HG02970 (cell line): ENCODE measurements around the gene FOLR3.
"Not testable (repeated sequence)": the region's sequence is repeated elsewhere in the genome, so short reads cannot be mapped to it uniquely, and the experiment has no call there.

ENCODE experiments used
- ATAC-seq: cut with Tn5 transposase; IDR thresholded peaks from one replicate; pipeline ENCODE4 v1.9.1; 2021; ENCODE audit warnings: mild to moderate bottlenecking, moderate library complexity, moderate number of reproducible peaks; ENCODE audit not compliant: unreplicated experiment, low FRiP score

Gene FOLR3

GRCh38 chr11:72135473-72135872, at the start of gene FOLR3:
Gene FOLR3 (plus strand): TSS chr11:72135725. CDS start chr11:72135953, 228 bp downstream.
- not testable (repeated sequence) for ATAC-seq

- ATAC-seq: no peak
Measured at GRCh38 chr11:72088076-72088808, 47.3 kb upstream of the FOLR3 start.

GRCh38 chr11:72091292-72091691, 44.2 kb upstream of the FOLR3 start:
- no peak for ATAC-seq

DNA sequence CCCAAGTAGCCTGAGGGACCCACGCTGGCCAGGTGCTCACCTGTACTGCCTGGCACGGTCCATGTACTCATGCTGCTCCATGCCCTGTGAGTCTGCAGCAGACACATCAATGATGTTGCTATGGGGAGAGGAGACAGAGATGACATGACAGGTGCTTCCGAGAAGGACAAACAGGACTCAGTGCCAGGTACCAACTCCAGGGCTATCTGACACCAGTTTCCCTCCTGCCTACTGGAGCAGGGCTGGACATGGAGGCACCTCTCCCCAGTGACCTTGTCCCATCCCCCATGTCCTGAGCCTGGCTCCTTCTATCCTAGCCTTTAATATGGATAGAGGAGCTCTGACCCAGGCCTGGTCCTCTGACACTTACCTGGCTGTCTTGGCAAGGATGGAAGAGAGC, 36.8 kb upstream of the FOLR3 start:
- no peak for ATAC-seq

GRCh38 chr11:72100009-72100408, 35.5 kb upstream of the FOLR3 start:
- ATAC-seq: no peak

DNA sequence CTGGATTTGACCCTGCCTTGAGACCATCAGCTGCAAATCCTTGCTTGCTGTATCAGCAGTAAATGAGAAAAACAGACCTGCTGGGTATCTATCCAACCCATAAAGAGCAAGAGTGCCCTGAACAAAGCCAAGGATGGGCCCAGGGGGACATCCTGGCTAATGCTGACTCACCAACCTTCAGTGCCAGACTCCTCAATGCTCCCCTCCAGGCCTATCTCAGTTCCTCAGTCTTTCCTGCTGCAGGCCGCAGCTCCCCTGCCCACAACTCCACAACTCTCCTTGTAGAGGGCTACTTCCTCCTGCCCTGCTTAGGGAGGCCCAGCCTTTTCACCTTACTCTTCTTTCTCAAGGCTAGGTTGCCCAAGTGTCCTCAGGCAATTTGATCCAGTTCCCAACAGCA, 35.1 kb upstream of the FOLR3 start:
- no peak for ATAC-seq

DNA sequence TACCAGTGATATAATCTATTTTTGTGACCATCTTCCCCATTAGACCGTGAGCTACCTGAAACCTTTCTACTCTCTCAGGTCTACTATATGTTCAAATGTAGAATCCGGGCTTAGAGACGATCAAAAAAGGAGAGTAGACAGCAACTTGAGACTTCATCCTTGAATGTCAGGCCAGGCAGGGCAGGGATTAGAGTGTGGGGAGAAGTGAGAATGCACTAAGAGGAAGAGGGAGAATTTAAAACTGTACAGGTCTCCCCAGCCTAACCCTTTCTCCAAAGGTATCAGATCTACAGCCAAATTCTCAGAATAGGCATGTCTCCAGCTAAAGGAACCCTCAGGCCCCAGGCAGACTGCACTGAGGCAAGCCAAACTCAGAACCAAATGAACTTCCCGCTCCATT, 33.4 kb upstream of the FOLR3 start:
- ATAC-seq: no peak

- ATAC-seq: peak; percentile 11
Measured at GRCh38 chr11:72102631-72102945, 32.9 kb upstream of the FOLR3 start.

DNA sequence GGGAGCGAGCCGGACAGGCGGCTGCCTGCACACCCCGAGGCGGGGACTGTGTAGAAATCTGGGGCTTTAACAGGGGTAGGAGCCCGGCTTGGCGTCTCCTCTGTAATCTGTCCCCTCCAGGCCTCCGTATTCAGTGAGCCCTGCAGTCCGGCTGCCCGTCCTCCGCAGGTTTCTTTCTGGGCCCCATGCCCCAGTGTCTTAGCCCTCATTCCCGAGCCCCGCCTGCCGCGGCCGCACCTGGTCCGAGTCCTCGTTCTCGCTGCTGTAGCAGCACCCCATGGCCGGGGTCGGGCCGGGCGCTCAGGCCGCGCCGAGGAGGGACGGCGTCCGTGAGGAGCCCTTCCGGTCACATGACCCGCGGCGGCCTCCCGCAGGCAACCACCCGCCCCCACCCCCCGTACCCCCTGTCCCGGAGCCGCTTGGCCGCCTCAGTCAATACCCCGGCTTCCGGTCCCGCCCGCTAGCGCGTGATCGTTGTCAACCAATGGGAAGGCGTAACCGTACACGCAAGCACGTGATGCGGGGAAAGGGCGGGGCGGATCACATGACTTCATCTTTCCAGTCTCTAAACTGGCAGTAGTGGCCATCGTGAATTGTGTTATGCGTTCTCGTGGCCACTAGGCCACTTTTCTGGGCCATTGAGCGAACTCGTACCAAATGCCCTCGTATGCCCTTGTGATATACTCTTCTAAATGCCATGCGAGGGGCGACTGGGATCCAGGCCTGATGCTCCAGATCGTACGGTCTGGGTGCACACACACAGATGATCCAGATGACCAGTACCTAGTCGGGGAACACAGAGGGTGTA, 32.4 kb upstream of the FOLR3 start, which contains the start of gene LAMTOR1:
LAMTOR1 (minus strand) TSS at position 352 of the 808 bp plus-strand sequence; CDS start at position 279, 73 bp downstream.
- peak; percentile 83 for ATAC-seq

DNA sequence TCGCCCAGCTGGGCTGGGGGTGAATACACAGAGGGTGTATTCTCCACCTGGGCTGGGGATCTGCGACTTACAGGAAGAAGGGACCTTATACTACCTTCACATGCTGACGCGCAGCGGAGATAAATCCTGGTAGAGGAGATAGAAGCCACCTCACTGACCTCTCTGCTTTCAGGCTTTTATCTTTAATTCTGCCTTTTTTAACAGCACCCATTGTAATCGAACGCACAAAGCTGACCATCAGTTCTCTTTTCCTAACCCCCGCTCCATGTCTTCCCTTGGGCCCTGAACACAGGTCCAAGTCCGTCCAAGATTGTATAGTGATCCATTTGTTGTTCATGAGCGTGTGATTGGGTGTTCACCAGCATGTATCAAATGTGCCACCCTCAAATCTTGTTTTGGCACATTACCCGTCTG, 31.8 kb upstream of the FOLR3 start:
- ATAC-seq: no peak

DNA sequence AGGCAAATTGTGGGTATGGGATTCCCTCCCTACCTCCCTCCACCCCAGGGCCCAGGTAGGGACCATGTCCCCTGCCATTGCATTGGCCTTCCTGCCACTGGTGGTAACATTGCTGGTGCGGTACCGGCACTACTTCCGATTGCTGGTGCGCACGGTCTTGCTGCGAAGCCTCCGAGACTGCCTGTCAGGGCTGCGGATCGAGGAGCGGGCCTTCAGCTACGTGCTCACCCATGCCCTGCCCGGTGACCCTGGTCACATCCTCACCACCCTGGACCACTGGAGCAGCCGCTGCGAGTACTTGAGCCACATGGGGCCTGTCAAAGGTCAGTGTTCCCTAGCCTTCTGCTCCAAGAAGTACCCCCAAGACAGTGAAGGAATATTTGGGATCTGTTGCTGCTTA, 29.6 kb upstream of the FOLR3 start, which contains the start of gene TOMT:
TOMT (plus strand) TSS at position 37 of the 400 bp plus-strand sequence; CDS start at position 65, 28 bp downstream.
- no peak for ATAC-seq

GRCh38 chr11:72111300-72112142, 24.0 kb upstream of the FOLR3 start:
- ATAC-seq: no peak

DNA sequence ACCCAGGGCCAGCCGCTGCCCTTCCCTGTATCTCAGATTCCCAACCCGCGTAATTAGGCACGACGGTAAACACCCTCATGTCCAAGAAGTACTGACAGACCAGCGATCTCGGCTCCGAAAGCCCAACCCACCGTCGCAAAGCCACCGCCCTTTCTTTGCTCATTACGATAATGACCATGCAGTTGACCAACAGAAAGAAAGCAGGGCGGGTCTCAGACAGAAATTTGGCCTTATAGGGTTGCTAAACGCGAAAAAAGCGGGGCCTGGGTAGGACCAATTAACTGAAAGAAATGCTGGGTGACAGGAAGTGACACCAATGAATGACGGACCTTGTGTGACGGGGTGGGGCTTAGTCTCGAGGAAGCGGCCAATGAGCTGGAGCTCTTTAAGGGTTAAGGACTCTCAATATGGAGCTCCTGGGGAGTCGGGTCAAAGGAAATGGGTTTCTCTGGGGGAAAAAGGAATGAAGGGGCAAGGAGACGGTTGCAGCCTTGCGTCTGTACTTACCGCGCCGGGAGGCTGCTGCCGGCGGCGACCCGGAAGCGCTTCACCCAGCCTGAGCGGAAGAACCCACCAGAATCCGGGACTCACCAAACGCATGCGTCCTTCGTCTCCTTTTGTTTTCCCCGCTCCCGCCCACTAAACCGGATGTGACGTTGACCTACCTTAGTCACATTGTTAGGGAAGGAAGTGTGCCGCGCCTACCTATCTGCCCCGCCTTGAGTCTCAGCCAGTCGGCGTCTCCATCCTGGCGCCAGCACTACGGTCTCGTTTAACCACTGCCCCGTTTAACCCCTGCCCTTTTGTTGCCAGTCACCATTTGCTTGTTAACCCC, 23.2 kb upstream of the FOLR3 start, which contains the start of gene ANAPC15:
ANAPC15 (minus strand) TSS at position 553 of the 835 bp plus-strand sequence. CDS start 1,419 bp downstream, outside the sequence.
- peak; percentile 87 for ATAC-seq

GRCh38 chr11:72112978-72113808, 22.3 kb upstream of the FOLR3 start:
- ATAC-seq: no peak

DNA sequence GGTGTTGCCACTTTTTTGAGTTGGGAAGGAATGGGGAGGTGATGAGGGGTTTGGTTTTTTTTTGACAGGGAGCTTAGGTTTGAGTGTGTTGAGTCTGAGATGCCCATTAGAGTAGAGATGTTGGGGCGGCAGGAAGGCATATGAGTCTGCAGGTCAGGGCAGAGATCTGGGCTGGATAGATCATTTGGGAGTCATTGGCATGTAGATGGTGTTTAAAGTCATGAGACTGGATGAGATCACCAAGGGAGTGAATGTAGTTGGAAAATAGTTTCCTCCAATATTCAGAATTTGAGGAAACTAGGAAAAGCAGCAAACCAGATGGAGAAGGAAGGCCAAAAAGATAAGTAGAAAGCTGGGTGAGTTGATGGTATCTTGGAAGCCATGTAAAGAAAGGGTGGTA, 21.0 kb upstream of the FOLR3 start:
- ATAC-seq: no peak

DNA sequence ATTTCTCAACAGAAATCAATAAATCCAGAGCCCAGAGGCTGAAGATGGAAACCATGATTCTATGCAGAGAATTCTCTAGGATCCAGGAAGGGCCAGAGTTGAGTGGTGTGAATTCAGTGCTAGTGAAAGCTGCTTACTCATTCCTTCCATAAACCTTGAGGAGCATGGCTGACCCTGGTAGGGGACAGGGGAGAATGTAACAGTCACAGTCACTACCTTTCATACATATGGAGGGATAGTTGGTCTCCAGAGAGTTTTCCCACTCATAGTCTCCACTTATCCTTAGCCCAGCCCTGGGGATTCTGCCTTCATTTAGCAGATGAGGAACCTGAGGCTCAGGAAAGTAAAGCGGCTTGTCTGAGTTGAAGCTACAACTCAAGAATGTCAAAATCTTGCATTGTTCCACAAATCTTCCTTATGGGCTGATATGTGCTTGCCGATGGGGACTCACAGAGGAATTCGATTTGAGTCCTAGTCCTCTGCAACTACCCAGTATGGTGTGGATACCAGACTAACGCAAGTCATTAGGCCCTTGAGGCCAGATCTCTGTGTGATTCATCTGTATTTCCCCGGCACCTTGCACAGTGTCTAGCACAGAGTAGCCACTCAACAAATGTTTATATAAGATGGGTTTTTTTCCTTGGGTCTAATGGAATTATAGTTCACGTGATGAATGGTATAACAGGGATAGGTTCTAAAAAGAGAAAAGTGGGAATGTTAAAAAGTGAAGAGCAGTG, 19.3 kb upstream of the FOLR3 start:
- ATAC-seq: no peak

DNA sequence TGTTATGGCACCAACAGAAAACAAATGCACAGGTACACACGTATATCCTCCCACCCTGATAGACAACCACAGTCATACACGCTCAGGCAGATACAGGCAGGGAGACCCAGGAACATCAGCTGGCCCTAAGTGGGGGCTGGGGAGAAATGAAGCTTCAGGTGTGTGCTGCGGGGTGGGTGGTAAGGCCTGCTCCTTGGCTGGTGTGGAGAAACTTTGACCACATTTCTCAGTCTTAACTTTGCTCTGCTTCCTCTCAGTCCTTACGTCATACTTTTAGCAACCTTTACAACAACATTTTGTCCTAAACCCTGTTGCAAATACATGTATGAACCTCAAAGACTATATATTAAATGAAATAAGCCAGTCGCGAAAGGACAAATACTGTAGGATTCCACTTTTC, 16.3 kb upstream of the FOLR3 start:
- no peak for ATAC-seq

DNA sequence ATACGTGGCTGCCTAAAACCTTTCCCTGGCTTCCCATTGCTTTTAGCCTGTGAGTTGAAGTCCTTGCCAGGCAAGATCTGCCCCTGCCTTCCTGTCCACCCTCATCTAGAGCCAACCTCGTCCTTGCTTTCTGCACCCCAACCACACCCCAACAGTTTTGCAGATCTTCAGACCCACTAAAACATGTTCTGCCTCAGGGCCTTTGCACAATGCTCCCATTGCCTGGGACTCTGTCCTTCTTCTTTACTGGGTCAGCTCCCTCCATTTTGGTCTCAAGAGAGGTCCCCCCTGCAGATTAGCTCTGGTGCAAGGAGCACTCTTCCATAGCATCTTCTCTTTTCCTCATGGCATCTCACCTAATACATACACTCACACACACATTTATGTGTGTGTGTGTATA, 14.6 kb upstream of the FOLR3 start:
- no peak for ATAC-seq
